ENCODE data around the gene ABCG4. TPM values are rescaled to one million over a fixed set of nuclear protein-coding genes. Genes with fewer than 3 reads are reported as not detected.
A peak's percentile ranks its signal among the peaks of the same experiment; 100 is the strongest.

Gene ABCG4
- total and polyA plus RNA-seq, 9 of the 15 experiments (the other 6 are each of a cell fraction or from before 2014, with no cell fraction given), result 0.03 to 0.11 (median 0.07) TPM; not detected in 4

GRCh38 chr11:119196833-119197483 is 48.1 kb downstream of the ABCG4 start (continued):
- TF ChIP-seq CUX1 (CRISPR knock-in tag; IDR thresholded peaks at IDR 0.05) (no peak), ZNF785 (CRISPR knock-in tag; IDR thresholded peaks at IDR 0.05) (no peak), ZFP30 (CRISPR knock-in tag; IDR thresholded peaks at IDR 0.05; ENCODE audit: borderline replicate concordance) (no peak), NRF1 (conservative IDR thresholded peaks at IDR 0.05 in 1 of 2, IDR thresholded peaks at IDR 0.05 in 1 of 2) (no peak), MEIS2 (IDR thresholded peaks at IDR 0.05; ENCODE audit: partially characterized antibody) (peak; percentile 66), WHSC1 (IDR thresholded peaks at IDR 0.05; ENCODE audit: low read length) (no peak), NFE2L1 (tag; IDR thresholded peaks at IDR 0.05; ENCODE audit: borderline replicate concordance, low read depth) (no peak), LARP7 (IDR thresholded peaks at IDR 0.05) (no peak), TRIM28 (IDR thresholded peaks at IDR 0.05) (0 out of 2 replicates have a peak, but pooled peaks have one; percentile 39)
- TF ChIP-seq, protein P1, sequence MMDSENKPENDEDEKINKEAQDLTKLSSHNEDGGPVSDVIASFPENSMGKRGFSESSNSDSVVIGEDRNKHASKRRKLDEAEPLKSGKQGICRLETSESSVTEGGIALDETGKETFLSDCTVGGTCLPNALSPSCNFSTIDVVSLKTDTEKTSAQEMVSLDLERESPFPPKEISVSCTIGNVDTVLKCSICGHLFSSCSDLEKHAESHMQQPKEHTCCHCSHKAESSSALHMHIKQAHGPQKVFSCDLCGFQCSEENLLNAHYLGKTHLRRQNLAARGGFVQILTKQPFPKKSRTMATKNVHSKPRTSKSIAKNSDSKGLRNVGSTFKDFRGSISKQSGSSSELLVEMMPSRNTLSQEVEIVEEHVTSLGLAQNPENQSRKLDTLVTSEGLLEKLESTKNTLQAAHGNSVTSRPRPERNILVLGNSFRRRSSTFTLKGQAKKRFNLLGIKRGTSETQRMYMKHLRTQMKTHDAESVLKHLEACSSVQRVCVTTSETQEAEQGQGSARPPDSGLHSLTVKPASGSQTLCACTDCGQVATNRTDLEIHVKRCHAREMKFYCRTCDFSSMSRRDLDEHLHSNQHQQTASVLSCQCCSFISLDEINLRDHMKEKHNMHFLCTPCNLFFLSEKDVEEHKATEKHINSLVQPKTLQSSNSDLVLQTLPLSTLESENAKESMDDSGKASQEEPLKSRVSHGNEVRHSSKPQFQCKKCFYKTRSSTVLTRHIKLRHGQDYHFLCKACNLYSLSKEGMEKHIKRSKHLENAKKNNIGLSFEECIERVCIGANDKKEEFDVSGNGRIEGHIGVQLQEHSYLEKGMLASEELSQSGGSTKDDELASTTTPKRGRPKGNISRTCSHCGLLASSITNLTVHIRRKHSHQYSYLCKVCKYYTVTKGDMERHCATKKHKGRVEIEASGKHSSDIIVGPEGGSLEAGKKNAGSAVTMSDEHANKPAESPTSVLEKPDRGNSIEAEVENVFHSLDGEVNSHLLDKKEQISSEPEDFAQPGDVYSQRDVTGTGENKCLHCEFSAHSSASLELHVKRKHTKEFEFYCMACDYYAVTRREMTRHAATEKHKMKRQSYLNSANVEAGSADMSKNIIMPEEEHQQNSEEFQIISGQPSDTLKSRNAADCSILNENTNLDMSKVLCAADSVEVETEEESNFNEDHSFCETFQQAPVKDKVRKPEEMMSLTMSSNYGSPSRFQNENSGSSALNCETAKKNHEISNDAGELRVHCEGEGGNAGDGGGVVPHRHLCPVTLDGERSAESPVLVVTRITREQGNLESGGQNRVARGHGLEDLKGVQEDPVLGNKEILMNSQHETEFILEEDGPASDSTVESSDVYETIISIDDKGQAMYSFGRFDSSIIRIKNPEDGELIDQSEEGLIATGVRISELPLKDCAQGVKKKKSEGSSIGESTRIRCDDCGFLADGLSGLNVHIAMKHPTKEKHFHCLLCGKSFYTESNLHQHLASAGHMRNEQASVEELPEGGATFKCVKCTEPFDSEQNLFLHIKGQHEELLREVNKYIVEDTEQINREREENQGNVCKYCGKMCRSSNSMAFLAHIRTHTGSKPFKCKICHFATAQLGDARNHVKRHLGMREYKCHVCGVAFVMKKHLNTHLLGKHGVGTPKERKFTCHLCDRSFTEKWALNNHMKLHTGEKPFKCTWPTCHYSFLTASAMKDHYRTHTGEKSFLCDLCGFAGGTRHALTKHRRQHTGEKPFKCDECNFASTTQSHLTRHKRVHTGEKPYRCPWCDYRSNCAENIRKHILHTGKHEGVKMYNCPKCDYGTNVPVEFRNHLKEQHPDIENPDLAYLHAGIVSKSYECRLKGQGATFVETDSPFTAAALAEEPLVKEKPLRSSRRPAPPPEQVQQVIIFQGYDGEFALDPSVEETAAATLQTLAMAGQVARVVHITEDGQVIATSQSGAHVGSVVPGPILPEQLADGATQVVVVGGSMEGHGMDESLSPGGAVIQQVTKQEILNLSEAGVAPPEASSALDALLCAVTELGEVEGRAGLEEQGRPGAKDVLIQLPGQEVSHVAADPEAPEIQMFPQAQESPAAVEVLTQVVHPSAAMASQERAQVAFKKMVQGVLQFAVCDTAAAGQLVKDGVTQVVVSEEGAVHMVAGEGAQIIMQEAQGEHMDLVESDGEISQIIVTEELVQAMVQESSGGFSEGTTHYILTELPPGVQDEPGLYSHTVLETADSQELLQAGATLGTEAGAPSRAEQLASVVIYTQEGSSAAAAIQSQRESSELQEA (IDR thresholded peaks at IDR 0.05; ENCODE audit: low read depth), result no peak
- TF ChIP-seq, protein P2, sequence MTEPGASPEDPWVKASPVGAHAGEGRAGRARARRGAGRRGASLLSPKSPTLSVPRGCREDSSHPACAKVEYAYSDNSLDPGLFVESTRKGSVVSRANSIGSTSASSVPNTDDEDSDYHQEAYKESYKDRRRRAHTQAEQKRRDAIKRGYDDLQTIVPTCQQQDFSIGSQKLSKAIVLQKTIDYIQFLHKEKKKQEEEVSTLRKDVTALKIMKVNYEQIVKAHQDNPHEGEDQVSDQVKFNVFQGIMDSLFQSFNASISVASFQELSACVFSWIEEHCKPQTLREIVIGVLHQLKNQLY (CRISPR knock-in tag; conservative IDR thresholded peaks at IDR 0.05), result no peak
- TF ChIP-seq, protein P3, sequence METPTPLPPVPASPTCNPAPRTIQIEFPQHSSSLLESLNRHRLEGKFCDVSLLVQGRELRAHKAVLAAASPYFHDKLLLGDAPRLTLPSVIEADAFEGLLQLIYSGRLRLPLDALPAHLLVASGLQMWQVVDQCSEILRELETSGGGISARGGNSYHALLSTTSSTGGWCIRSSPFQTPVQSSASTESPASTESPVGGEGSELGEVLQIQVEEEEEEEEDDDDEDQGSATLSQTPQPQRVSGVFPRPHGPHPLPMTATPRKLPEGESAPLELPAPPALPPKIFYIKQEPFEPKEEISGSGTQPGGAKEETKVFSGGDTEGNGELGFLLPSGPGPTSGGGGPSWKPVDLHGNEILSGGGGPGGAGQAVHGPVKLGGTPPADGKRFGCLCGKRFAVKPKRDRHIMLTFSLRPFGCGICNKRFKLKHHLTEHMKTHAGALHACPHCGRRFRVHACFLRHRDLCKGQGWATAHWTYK (CRISPR knock-in tag; IDR thresholded peaks at IDR 0.05), result no peak
